K562 (cell line): ENCODE measurements around the gene FGR. TPM values are rescaled to one million over a fixed set of nuclear protein-coding genes. Genes with fewer than 3 reads are reported as not detected.

Source experiments
- CCAR2 ChIP-seq: fragments of 200-400 bp; formaldehyde crosslinking; IDR thresholded peaks from 2 replicates; pipeline ENCODE4 v1.6.1; 2017; ENCODE audit warnings: mild to moderate bottlenecking, low read depth, low read length
- CGGBP1 ChIP-seq: fragments of 250-450 bp; sonication (Bioruptor Pico); IDR thresholded peaks from 2 replicates; pipeline ENCODE4 v1.9.0; 2021; ENCODE audit warnings: mild to moderate bottlenecking
- CREB1 ChIP-seq, 2 experiments: sonication (generic) in 1 of 2; formaldehyde crosslinking in 1 of 2; IDR thresholded peaks; 2 replicates each; pipeline versions ENCODE4 v1.6.1 to v1.8.0; 2012 to 2022; ENCODE audit warnings: inconsistent platforms in 1 of 2, mild to moderate bottlenecking in 1 of 2, missing genetic modification reagents in 1 of 2, moderate library complexity in 1 of 2
- CTBP1 ChIP-seq: fragments of 450-650 bp; IDR thresholded peaks from 2 replicates; pipeline ENCODE4 v1.6.1; 2016; ENCODE audit warnings: borderline replicate concordance
- E2F4 ChIP-seq: sonication (generic); formaldehyde crosslinking; IDR thresholded peaks from 2 replicates; pipeline ENCODE4 v1.8.0; 2022; ENCODE audit warnings: mild to moderate bottlenecking, low read depth, missing genetic modification reagents
- HDAC6 ChIP-seq: IDR thresholded peaks from 2 replicates; pipeline ENCODE4 v1.6.1; 2012; ENCODE audit warnings: low read depth, mild to moderate bottlenecking, control low read depth, inconsistent platforms, low read length, moderate library complexity
- MAZ ChIP-seq, 2 experiments: fragments of 450-650 bp in 1 of 2; sonication (generic) in 1 of 2; formaldehyde crosslinking; IDR thresholded peaks in 1 of 2; conservative IDR thresholded peaks in 1 of 2; 2 replicates each; pipeline versions ENCODE4 v1.4.0 to v1.5.0; 2020; ENCODE audit warnings: mild to moderate bottlenecking in 1 of 2, missing genetic modification reagents in 1 of 2
- PHB ChIP-seq: fragments of 250-450 bp; sonication (Bioruptor Pico); IDR thresholded peaks from 2 replicates; pipeline ENCODE4 v1.5.0; 2021
- POLR2H ChIP-seq: IDR thresholded peaks from 2 replicates; pipeline ENCODE4 v1.6.1; 2016; ENCODE audit warnings: missing genetic modification characterization, low read depth, mild to moderate bottlenecking, control low read depth, missing compliant biosample characterization, moderate library complexity
- PTBP1 ChIP-seq: fragments of 200-400 bp; formaldehyde crosslinking; IDR thresholded peaks from 2 replicates; pipeline ENCODE4 v1.6.1; 2017; ENCODE audit warnings: low read depth, low read length
- TAF9B ChIP-seq: fragments of 450-650 bp; IDR thresholded peaks from 2 replicates; pipeline ENCODE4 v1.6.1; 2018; ENCODE audit warnings: mild to moderate bottlenecking; ENCODE audit not compliant: partially characterized antibody
- ZBTB8A ChIP-seq: fragments of 450-650 bp; IDR thresholded peaks from 2 replicates; pipeline ENCODE4 v1.6.1; 2018; ENCODE audit warnings: mild to moderate bottlenecking, moderate library complexity; ENCODE audit not compliant: partially characterized antibody
- ZKSCAN1 ChIP-seq: fragments of 150-350 bp; IDR thresholded peaks from 2 replicates; pipeline ENCODE4 v1.6.1; 2016; ENCODE audit warnings: low read depth, low read length
- ZNF140 ChIP-seq: fragments of 250-450 bp; sonication (Bioruptor Pico); IDR thresholded peaks from 2 replicates; pipeline ENCODE4 v1.8.0; 2021; ENCODE audit warnings: moderate library complexity, mild to moderate bottlenecking, inconsistent platforms
- ZNF274 ChIP-seq: IDR thresholded peaks from 2 replicates; pipeline ENCODE4 v1.6.1; 2011; ENCODE audit warnings: low read depth, mild to moderate bottlenecking, low read length, moderate library complexity, borderline replicate concordance
- polyA plus RNA-seq, 8 experiments: library from polyadenylated mRNA; depleted of rRNA in 4 of 8; stranded (reverse) in 5 of 8; unstranded in 3 of 8; fragments of >200 nt; fragmentation: Nextera tagmentation in 2 of 8; fragmentation: Illumina TruSeq in 1 of 8; extraction: Ambion mirVana in 2 of 8; extraction: Trizol in 1 of 8; gene quantifications; 2 replicates each; pipeline versions ENCODE4 v1.2.1 to v1.2.3, GENCODE V29; 2011 to 2014; ENCODE audit warnings: inconsistent platforms in 1 of 8, missing spikeins in 1 of 8
- total RNA-seq, 7 experiments: library from RNA; depleted of rRNA in 6 of 7; stranded (reverse); fragments of >200 nt in 6 of 7; fragmentation: Illumina TruSeq in 2 of 7; extraction: Trizol in 2 of 7; gene quantifications; 2 replicates each; pipeline versions ENCODE4 v1.2.1 to v1.2.3, GENCODE V29; 2011 to 2021; ENCODE audit warnings: low replicate concordance in 1 of 7
- TF ChIP-seq, protein P1 (sequence below): fragments of 250-450 bp; sonication (Bioruptor Pico); IDR thresholded peaks from 2 replicates; pipeline ENCODE4 v1.8.0; 2022; ENCODE audit warnings: inconsistent platforms, mild to moderate bottlenecking, moderate library complexity, borderline replicate concordance
- TF ChIP-seq, protein P2 (sequence below): fragments of 250-450 bp; sonication (Bioruptor Pico); IDR thresholded peaks from 2 replicates; pipeline ENCODE4 v1.6.1; 2021; ENCODE audit warnings: mild to moderate bottlenecking
- TF ChIP-seq, protein P3 (sequence below): fragments of 450-650 bp; IDR thresholded peaks from 2 replicates; pipeline ENCODE4 v1.6.1; 2016; ENCODE audit warnings: borderline replicate concordance
- TF ChIP-seq, protein P4 (sequence below), 2 experiments: IDR thresholded peaks in 1 of 2; conservative IDR thresholded peaks in 1 of 2; 2 replicates each; pipeline ENCODE4 v1.6.1; 2016; ENCODE audit warnings: low read depth in 2 of 2, mild to moderate bottlenecking in 1 of 2, missing compliant biosample characterization in 1 of 2, missing genetic modification characterization in 1 of 2, moderate library complexity in 1 of 2

Gene FGR
- total and polyA plus RNA-seq, 9 of the 15 experiments (the other 6 are each of a cell fraction or from before 2014, with no cell fraction given) = 0.04 to 0.11 TPM; not detected in 7

DNA sequence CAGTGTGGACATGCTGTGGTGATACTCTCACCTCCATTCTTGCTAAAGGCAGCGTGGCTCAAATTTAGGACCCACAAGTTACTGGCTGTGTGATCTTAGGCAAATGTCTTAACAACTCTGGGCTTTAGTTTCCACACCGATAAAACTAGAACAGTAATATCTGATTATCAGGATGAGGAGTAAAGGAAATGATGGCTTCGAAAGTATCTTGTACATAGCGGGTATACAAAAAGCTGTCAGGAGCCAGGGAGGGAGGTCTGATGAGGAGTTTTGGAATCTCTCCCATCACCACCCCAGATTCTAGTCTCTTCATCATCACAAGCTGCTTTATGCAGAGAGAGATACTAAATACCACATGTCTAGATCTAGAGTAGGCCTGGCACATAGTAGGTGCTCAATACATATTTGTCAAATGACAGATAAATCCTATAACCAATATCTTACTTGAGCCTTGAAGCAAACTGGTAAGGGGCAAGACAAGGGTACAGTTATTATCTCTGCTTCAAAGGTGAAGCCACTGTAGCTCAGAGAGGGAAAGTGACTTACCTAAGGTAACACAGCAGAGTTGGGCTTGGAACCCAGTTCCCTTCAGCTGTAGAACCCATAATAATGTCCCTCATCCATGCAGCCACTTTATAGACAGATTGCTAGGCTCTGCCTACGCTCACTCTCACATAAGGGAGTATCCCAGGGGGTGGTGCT, 9.5 kb upstream of the FGR start (continued):
- TF ChIP-seq, protein P1, sequence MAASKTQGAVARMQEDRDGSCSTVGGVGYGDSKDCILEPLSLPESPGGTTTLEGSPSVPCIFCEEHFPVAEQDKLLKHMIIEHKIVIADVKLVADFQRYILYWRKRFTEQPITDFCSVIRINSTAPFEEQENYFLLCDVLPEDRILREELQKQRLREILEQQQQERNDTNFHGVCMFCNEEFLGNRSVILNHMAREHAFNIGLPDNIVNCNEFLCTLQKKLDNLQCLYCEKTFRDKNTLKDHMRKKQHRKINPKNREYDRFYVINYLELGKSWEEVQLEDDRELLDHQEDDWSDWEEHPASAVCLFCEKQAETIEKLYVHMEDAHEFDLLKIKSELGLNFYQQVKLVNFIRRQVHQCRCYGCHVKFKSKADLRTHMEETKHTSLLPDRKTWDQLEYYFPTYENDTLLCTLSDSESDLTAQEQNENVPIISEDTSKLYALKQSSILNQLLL = no peak
- TF ChIP-seq CCAR2 (no peak), ZNF140 (CRISPR knock-in tag) (no peak), MAZ (CRISPR knock-in tag; conservative IDR thresholded peaks at IDR 0.05 in 1 of 2, IDR thresholded peaks at IDR 0.05 in 1 of 2) (no peak), PTBP1 (0 out of 2 replicates have a peak, but pooled peaks have one; percentile 25), HDAC6 (no peak), E2F4 (CRISPR knock-in tag) (no peak), PHB (CRISPR knock-in tag) (no peak), ZKSCAN1 (peak; percentile 95), CGGBP1 (CRISPR knock-in tag) (no peak), ZBTB8A (no peak), CTBP1 (no peak), POLR2H (tag) (no peak), CREB1 (IDR thresholded peaks at IDR 0.05) (no peak), CREB1 (CRISPR knock-in tag; IDR thresholded peaks at IDR 0.05) (no peak), ZNF274 (no peak), TAF9B (no peak)
- TF ChIP-seq, protein P2, sequence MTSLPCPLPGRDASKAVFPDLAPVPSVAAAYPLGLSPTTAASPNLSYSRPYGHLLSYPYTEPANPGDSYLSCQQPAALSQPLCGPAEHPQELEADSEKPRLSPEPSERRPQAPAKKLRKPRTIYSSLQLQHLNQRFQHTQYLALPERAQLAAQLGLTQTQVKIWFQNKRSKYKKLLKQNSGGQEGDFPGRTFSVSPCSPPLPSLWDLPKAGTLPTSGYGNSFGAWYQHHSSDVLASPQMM (CRISPR knock-in tag) = no peak
- TF ChIP-seq, protein P3, sequence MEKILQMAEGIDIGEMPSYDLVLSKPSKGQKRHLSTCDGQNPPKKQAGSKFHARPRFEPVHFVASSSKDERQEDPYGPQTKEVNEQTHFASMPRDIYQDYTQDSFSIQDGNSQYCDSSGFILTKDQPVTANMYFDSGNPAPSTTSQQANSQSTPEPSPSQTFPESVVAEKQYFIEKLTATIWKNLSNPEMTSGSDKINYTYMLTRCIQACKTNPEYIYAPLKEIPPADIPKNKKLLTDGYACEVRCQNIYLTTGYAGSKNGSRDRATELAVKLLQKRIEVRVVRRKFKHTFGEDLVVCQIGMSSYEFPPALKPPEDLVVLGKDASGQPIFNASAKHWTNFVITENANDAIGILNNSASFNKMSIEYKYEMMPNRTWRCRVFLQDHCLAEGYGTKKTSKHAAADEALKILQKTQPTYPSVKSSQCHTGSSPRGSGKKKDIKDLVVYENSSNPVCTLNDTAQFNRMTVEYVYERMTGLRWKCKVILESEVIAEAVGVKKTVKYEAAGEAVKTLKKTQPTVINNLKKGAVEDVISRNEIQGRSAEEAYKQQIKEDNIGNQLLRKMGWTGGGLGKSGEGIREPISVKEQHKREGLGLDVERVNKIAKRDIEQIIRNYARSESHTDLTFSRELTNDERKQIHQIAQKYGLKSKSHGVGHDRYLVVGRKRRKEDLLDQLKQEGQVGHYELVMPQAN = no peak
- TF ChIP-seq, protein P4, sequence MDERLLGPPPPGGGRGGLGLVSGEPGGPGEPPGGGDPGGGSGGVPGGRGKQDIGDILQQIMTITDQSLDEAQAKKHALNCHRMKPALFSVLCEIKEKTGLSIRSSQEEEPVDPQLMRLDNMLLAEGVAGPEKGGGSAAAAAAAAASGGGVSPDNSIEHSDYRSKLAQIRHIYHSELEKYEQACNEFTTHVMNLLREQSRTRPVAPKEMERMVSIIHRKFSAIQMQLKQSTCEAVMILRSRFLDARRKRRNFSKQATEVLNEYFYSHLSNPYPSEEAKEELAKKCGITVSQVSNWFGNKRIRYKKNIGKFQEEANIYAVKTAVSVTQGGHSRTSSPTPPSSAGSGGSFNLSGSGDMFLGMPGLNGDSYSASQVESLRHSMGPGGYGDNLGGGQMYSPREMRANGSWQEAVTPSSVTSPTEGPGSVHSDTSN (CRISPR knock-in tag; IDR thresholded peaks at IDR 0.05; ENCODE audit: low read depth) = no peak
- TF ChIP-seq, protein P4 (tag; conservative IDR thresholded peaks at IDR 0.05; ENCODE audit: low read depth) = no peak
